ENCODE measurements around the gene QRSL1. TPM values are rescaled to one million over a fixed set of nuclear protein-coding genes. Genes with fewer than 3 reads are reported as not detected.

QRSL1 gene
- total and polyA plus RNA-seq, 12 donors, result 4.8 to 23.0 (median 11.0) TPM

DNA sequence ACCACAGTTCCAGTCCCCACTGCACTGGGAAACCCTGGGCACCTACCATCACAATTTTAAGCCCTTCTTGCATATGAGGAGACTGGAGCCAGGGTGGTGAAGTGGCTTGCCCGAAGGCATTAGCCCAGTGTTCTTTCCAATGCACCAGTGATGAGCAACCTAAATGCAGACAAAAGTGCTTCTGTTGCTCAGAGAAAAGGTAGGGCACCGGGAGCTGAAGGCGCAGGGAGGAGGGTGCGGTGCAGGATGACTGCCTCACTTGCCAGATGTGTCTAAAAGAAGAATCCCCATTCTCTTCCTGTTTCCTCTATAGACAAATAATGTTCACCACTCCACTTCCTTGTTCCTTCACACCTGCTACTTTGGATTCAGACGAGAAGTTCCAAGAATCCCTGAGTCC, 86.5 kb downstream of the QRSL1 start:
- H3K36me3 ChIP-seq (replicated peaks in 1 of 2), result no peaks in the 10 kb centered on the region
- no peaks in the 10 kb centered on the region for H3K4me1 ChIP-seq (replicated peaks in 1 of 2)
- no peaks in the 10 kb centered on the region for H3K27me3 ChIP-seq
- no peak overlapping the region for H3K4me3 ChIP-seq
- no peak for DNase-seq
- no peak overlapping the region for H3K27ac ChIP-seq
- intact Hi-C loops (cut with DNase I), result no loop called here
- no peaks in the 10 kb centered on the region for H3K9me3 ChIP-seq (replicated peaks in 1 of 3)
- 66 to 86% (median 74%) methylated on average over 5 of the region's 5 CpGs for WGBS, 4 donors
- TF ChIP-seq, protein P1, sequence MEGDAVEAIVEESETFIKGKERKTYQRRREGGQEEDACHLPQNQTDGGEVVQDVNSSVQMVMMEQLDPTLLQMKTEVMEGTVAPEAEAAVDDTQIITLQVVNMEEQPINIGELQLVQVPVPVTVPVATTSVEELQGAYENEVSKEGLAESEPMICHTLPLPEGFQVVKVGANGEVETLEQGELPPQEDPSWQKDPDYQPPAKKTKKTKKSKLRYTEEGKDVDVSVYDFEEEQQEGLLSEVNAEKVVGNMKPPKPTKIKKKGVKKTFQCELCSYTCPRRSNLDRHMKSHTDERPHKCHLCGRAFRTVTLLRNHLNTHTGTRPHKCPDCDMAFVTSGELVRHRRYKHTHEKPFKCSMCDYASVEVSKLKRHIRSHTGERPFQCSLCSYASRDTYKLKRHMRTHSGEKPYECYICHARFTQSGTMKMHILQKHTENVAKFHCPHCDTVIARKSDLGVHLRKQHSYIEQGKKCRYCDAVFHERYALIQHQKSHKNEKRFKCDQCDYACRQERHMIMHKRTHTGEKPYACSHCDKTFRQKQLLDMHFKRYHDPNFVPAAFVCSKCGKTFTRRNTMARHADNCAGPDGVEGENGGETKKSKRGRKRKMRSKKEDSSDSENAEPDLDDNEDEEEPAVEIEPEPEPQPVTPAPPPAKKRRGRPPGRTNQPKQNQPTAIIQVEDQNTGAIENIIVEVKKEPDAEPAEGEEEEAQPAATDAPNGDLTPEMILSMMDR (IDR thresholded peaks at IDR 0.05), result no peak
- no peak for TF ChIP-seq POLR2A (IDR thresholded peaks at IDR 0.05)

DNA sequence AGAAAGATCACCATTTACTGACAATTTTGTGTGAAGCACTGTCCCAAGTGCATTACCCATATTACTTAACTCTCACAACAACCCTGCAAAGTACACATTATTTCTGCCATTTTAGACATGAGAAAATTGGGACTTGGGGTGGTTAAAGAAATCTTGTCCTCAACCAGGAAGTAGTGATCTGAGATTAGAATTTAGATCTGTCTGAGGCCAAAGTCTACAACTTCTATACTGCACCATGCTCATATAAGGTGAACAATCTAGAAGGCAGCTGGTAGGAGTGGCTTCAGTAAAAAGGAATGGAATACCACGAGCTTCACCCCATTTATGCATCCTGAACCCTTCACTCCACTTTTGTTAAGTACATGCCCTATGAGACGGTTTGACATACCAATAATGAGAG, 87.6 kb downstream of the QRSL1 start:
- 58 to 83% (median 72%) methylated on average over 2 of the region's 2 CpGs for whole genome bisulfite sequencing, 4 donors
- Histone ChIP-seq H3K9me3 (replicated peaks in 1 of 3) (no peaks in the 10 kb centered on the region), H3K27me3 (no peaks in the 10 kb centered on the region), H3K4me3 (no peak overlapping the region), H3K36me3 (replicated peaks in 1 of 2) (no peaks in the 10 kb centered on the region), H3K4me1 (replicated peaks in 1 of 2) (no peaks in the 10 kb centered on the region), H3K27ac (no peak overlapping the region)
- TF ChIP-seq POLR2A (IDR thresholded peaks at IDR 0.05), result no peak
- TF ChIP-seq, protein P1 (IDR thresholded peaks at IDR 0.05), result no peak
- intact Hi-C loops (cut with DNase I), result no loop called here
- no peak for DNase-seq

Small RNAs within 50 kb of the gene (small RNA-seq; reads per million reads assigned to genes)
- gene RNU6-527P, result 0 reads per million in 2 donors

Other genes starting within 250 kb of the QRSL1 start
- 10 to 100 TPM in 1 of 9 donors, 1 to 10 TPM in 8; 1.6 to 22.1 (median 8.5) TPM for gene RTN4IP1, start 80 bp upstream of the QRSL1 start, total RNA-seq
- 1 to 10 TPM; 6.0 to 8.8 (median 6.5) TPM for gene RTN4IP1, start 80 bp upstream of the QRSL1 start, polyA plus RNA-seq